HL-60 (cell line): ENCODE measurements around the gene CEP72.

ENCODE experiments used
- DNase-seq, 2 experiments: peaks; one replicate each; pipeline ENCODE4 v3.0.0-alpha.2; 2010 to 2020; ENCODE audit warnings: low read depth in 1 of 2, low spot score in 1 of 2
- H3K27ac ChIP-seq: fragments of 250-450 bp; sonication (Bioruptor Pico); replicated peaks from 2 replicates; pipeline ENCODE4 v1.5.1; 2020; ENCODE audit warnings: mild to moderate bottlenecking, moderate library complexity
- H3K27me3 ChIP-seq: fragments of 250-450 bp; sonication (Bioruptor Pico); 2 replicates; pipeline ENCODE4 v1.5.1; 2021; ENCODE audit warnings: mild to moderate bottlenecking, moderate library complexity; ENCODE audit not compliant: insufficient read depth, poor library complexity, severe bottlenecking
- H3K4me3 ChIP-seq: replicated peaks from 2 replicates; pipeline ENCODE4 v1.5.1; 2011; ENCODE audit warnings: mild to moderate bottlenecking, control low read depth, low read length; ENCODE audit not compliant: insufficient read depth
- CTCF ChIP-seq: IDR thresholded peaks from one replicate; pipeline ENCODE4 v1.5.1; 2011; ENCODE audit warnings: low read length, control low read depth, inconsistent platforms; ENCODE audit not compliant: insufficient read depth
- GABPA ChIP-seq: IDR thresholded peaks from 2 replicates; pipeline ENCODE4 v1.6.1; 2012; ENCODE audit warnings: low read depth
- POLR2AphosphoS5 ChIP-seq: IDR thresholded peaks from 2 replicates; pipeline ENCODE4 v1.6.1; 2012; ENCODE audit warnings: low read depth
- SPI1 ChIP-seq: IDR thresholded peaks from 2 replicates; pipeline ENCODE4 v1.6.1; 2012; ENCODE audit warnings: low read depth, mild to moderate bottlenecking, borderline replicate concordance
- TF ChIP-seq, protein P1 (sequence below): IDR thresholded peaks from 2 replicates; pipeline ENCODE4 v1.6.1; 2012; ENCODE audit warnings: low read depth; ENCODE audit not compliant: insufficient replicate concordance

Gene CEP72

DNA sequence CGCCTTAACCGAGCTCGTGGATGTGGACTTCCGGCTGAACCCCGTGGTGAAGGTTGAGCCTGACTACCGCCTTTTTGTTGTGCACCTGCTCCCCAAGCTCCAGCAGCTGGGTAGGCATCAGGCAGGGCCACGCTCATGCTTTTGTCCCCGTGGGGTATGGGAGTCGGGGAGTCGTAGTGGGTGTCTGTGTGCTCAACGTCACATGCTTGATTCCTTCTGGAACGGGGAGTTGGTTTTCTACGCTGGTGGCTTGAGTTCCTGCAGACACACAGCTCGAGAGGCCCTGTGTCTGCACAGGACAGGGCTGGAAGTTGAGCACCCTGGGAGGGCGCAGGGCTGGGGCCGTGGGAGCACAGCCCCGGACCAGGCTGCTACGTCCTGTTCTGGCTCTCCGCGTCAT is 8.0 kb downstream of the CEP72 start:
- TF ChIP-seq, protein P1, sequence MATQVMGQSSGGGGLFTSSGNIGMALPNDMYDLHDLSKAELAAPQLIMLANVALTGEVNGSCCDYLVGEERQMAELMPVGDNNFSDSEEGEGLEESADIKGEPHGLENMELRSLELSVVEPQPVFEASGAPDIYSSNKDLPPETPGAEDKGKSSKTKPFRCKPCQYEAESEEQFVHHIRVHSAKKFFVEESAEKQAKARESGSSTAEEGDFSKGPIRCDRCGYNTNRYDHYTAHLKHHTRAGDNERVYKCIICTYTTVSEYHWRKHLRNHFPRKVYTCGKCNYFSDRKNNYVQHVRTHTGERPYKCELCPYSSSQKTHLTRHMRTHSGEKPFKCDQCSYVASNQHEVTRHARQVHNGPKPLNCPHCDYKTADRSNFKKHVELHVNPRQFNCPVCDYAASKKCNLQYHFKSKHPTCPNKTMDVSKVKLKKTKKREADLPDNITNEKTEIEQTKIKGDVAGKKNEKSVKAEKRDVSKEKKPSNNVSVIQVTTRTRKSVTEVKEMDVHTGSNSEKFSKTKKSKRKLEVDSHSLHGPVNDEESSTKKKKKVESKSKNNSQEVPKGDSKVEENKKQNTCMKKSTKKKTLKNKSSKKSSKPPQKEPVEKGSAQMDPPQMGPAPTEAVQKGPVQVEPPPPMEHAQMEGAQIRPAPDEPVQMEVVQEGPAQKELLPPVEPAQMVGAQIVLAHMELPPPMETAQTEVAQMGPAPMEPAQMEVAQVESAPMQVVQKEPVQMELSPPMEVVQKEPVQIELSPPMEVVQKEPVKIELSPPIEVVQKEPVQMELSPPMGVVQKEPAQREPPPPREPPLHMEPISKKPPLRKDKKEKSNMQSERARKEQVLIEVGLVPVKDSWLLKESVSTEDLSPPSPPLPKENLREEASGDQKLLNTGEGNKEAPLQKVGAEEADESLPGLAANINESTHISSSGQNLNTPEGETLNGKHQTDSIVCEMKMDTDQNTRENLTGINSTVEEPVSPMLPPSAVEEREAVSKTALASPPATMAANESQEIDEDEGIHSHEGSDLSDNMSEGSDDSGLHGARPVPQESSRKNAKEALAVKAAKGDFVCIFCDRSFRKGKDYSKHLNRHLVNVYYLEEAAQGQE, result no peak
- TF ChIP-seq SPI1 (no peak), GABPA (no peak), POLR2AphosphoS5 (no peak), CTCF (no peak)
- Histone ChIP-seq H3K27me3 (no peaks in the 10 kb centered on the region), H3K4me3 (no peak overlapping the region), H3K27ac (no peak overlapping the region)
- DNase-seq, result no peak

DNA sequence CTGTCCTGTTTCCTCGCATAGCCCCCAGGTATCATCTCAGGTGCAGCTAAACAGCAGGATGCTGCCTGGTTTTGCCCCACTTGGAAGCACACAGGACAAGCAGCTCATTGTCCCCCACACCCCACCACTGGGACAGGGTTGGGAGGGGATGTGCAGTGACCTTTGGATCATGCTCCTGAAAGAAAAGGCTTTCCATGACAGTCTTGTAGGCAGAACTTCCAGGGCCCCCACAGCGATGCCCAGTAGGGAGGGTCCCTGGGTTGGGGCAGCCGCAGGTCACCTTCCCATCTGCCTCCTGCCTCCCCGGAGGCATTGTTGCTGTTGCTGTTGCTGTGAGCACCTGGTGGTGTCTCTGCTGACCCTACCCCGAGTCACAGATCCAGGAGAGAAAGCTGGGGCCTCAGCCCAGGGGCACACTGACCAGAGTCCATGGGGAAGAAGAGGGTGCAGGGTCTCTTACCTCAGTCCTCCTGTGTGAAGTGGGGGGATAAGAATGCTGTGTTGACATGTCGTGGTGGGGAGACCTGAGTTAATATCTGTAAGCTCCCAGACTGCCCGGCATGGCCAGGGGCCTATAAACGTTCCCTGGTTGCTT is 8.5 kb downstream of the CEP72 start:
- DNase-seq, result no peak
- no peak overlapping the region for H3K27ac ChIP-seq
- no peak overlapping the region for H3K4me3 ChIP-seq
- H3K27me3 ChIP-seq, result no peaks in the 10 kb centered on the region
- TF ChIP-seq, protein P1, result no peak
- TF ChIP-seq POLR2AphosphoS5 (no peak), CTCF (no peak), SPI1 (no peak), GABPA (no peak)

DNA sequence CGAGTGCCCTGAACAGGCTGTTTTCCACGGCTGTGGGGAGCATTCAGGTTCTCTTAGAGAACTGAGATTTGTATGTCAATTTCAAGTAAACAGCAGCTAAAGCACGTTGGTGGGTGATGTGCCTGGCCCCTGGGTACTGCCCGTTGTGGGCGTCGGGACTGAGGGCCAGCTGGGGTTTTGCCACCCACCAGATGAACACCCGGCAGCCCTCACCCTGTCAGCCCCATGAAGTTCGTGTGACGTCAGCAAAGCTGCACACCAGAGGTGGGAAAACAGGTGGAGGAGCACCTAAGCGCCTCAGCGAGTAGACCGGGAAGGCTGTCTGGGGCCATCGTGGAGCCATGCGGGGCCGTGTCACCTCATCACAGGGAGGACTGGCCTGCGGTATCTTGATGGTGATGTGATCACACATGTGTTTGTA is 9.2 kb downstream of the CEP72 start:
- Histone ChIP-seq H3K27me3 (no peaks in the 10 kb centered on the region), H3K4me3 (no peak overlapping the region), H3K27ac (no peak overlapping the region)
- TF ChIP-seq, protein P1, result no peak
- TF ChIP-seq CTCF (no peak), SPI1 (no peak), GABPA (no peak), POLR2AphosphoS5 (no peak)
- no peak for DNase-seq
